Body of pancreas (tissue), 4 donors: ENCODE data around the gene POP4. TPM values are rescaled to one million over a fixed set of nuclear protein-coding genes. Genes with fewer than 3 reads are reported as not detected.

ENCODE experiments used
- ATAC-seq: fragments of 150-250 bp; one replicate; pipeline ENCODE4 v1.9.1; 2016
- DNase-seq, 4 donors: peaks; one replicate each; pipeline ENCODE4 v3.0.0-alpha.2; 2019
- H3K27ac ChIP-seq, 4 donors: fragments of 200-600 bp; sonication (generic); 1 replicate in 3 of 4; 2 replicates in 1 of 4; pipeline versions ENCODE4 v1.5.1 to v1.6.1; 2016 to 2019; ENCODE audit warnings: mild to moderate bottlenecking in 1 of 4, mixed read lengths in 1 of 4, moderate library complexity in 1 of 4
- H3K27me3 ChIP-seq, 2 donors: fragments of 200-600 bp; sonication (generic); one replicate each; pipeline ENCODE4 v1.6.0; 2016; ENCODE audit warnings: mild to moderate bottlenecking in 1 of 2
- H3K36me3 ChIP-seq, 2 donors: fragments of 200-600 bp; sonication (generic); replicated peaks in 1 of 2; 2 replicates each; pipeline ENCODE4 v1.5.1; 2016; ENCODE audit warnings: low read depth in 2 of 2; ENCODE audit not compliant: insufficient read depth in 1 of 2
- H3K4me1 ChIP-seq: fragments of 200-600 bp; sonication (generic); one replicate; pipeline ENCODE4 v1.6.0; 2016
- H3K4me3 ChIP-seq, 2 donors: fragments of 200-600 bp; sonication (generic); 1 replicate in 1 of 2; 2 replicates in 1 of 2; pipeline ENCODE4 v1.5.1; 2016 to 2019
- H3K9me3 ChIP-seq, 3 donors: fragments of 200-600 bp; sonication (generic); 1 replicate in 2 of 3; 2 replicates in 1 of 3; pipeline ENCODE4 v1.5.1; 2016
- POLR2A ChIP-seq, 3 donors: fragments of 450-650 bp; IDR thresholded peaks; one replicate each; pipeline ENCODE4 v1.6.1; 2016; ENCODE audit warnings: antibody characterized with exemption in 3 of 3, mild to moderate bottlenecking in 2 of 3
- WGBS, 2 donors: methylation state at CpG; one replicate each; pipeline ENCODE4 v1.1.5; 2017; 5-methylcytosine and 5-hydroxymethylcytosine counted together
- intact Hi-C: fragments of 100-400 bp; cut with DNase I; formaldehyde crosslinking; loops from one replicate; pipeline ENCODE4 v1.15.1; 2023
- total RNA-seq, 2 donors: library from RNA; depleted of rRNA; stranded (reverse); fragments of >200 nt; gene quantifications; one replicate each; pipeline ENCODE4 v1.1.0, GENCODE V29; 2016
- TF ChIP-seq, protein P1 (sequence below), 7 experiments: fragments of 450-650 bp in 4 of 7; fragments of 200-600 bp in 3 of 7; sonication (generic) in 3 of 7; IDR thresholded peaks; one replicate each; pipeline ENCODE4 v1.5.1; 2016 to 2019; ENCODE audit warnings: antibody characterized with exemption in 7 of 7

POP4 gene
- total RNA-seq, 2 donors from 2014 or later, result 12.2 to 51.6 TPM

GRCh38 chr19:29565171-29565570, 40.9 kb upstream of the POP4 start:
- Histone ChIP-seq H3K27me3 (no peaks in the 10 kb centered on the region), H3K9me3 (peaks cover 0 to 3% (median 0%) of the 10 kb centered on the region in 3 donors), H3K4me1 (peaks cover 5% of the 10 kb centered on the region), H3K27ac (no peak overlapping the region), H3K36me3 (no peaks in the 10 kb centered on the region), H3K4me3 (no peak overlapping the region)
- 84 to 93% methylated on average over 19 of the region's 19 CpGs for WGBS, 2 donors
- ATAC-seq (no peak), DNase-seq (no peak)
- no peak for TF ChIP-seq POLR2A (IDR thresholded peaks at IDR 0.05)
- TF ChIP-seq, protein P1, sequence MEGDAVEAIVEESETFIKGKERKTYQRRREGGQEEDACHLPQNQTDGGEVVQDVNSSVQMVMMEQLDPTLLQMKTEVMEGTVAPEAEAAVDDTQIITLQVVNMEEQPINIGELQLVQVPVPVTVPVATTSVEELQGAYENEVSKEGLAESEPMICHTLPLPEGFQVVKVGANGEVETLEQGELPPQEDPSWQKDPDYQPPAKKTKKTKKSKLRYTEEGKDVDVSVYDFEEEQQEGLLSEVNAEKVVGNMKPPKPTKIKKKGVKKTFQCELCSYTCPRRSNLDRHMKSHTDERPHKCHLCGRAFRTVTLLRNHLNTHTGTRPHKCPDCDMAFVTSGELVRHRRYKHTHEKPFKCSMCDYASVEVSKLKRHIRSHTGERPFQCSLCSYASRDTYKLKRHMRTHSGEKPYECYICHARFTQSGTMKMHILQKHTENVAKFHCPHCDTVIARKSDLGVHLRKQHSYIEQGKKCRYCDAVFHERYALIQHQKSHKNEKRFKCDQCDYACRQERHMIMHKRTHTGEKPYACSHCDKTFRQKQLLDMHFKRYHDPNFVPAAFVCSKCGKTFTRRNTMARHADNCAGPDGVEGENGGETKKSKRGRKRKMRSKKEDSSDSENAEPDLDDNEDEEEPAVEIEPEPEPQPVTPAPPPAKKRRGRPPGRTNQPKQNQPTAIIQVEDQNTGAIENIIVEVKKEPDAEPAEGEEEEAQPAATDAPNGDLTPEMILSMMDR (IDR thresholded peaks at IDR 0.05), result no peak
- intact Hi-C loops, result no loop called here

DNA sequence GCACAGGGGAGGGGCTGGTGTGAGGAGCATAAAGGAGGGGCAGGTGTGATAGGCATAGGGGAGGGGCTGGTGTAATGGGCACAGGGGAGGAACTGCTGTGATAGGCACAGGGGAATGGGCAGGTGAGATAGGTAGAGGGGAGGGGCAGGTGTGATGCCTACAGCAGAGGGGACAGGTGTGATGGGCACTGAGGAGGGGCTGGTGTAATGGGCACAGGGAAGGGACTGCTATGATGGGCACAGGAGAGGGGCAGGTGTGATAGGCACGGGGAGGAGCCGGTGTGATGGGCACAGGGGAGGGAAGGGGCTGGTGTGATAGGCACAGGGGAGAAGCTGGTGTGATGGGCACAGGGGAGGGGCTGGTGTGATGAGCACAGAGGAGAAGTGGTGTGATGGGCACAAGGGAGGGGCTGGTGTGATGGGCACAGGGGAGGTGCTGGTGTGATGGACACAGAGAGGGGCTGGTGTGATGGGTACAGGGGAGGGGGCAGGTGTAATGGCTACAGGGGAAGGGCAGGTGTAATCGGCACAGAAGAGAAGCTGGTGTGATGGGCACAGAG, 39.5 kb upstream of the POP4 start:
- H3K27me3 ChIP-seq, result no peaks in the 10 kb centered on the region
- no peak overlapping the region for H3K4me3 ChIP-seq
- H3K36me3 ChIP-seq, result no peaks in the 10 kb centered on the region
- DNase-seq, result no peak
- H3K9me3 ChIP-seq, result no peaks in the 10 kb centered on the region
- no peak overlapping the region for H3K27ac ChIP-seq
- intact Hi-C loops, result no loop called here
- ATAC-seq, result no peak
- WGBS, 2 donors, result 51 to 71% methylated on average over 3 of the region's 3 CpGs
- peaks cover 5% of the 10 kb centered on the region for H3K4me1 ChIP-seq
- TF ChIP-seq, protein P1 (IDR thresholded peaks at IDR 0.05), result no peak
- TF ChIP-seq POLR2A (IDR thresholded peaks at IDR 0.05), result no peak

GRCh38 chr19:29567366-29567915, 38.6 kb upstream of the POP4 start:
- no peaks in the 10 kb centered on the region for H3K27me3 ChIP-seq
- no peaks in the 10 kb centered on the region for H3K36me3 ChIP-seq
- peaks cover 5% of the 10 kb centered on the region for H3K4me1 ChIP-seq
- no peak for ATAC-seq
- DNase-seq, result no peak
- H3K9me3 ChIP-seq, result no peaks in the 10 kb centered on the region
- TF ChIP-seq POLR2A (IDR thresholded peaks at IDR 0.05), result no peak
- TF ChIP-seq, protein P1 (IDR thresholded peaks at IDR 0.05), result no peak
- intact Hi-C loops, result no loop called here
- WGBS, 2 donors, result 34 to 41% methylated on average over 2 of the region's 2 CpGs
- no peak overlapping the region for H3K4me3 ChIP-seq
- no peak overlapping the region for H3K27ac ChIP-seq

DNA sequence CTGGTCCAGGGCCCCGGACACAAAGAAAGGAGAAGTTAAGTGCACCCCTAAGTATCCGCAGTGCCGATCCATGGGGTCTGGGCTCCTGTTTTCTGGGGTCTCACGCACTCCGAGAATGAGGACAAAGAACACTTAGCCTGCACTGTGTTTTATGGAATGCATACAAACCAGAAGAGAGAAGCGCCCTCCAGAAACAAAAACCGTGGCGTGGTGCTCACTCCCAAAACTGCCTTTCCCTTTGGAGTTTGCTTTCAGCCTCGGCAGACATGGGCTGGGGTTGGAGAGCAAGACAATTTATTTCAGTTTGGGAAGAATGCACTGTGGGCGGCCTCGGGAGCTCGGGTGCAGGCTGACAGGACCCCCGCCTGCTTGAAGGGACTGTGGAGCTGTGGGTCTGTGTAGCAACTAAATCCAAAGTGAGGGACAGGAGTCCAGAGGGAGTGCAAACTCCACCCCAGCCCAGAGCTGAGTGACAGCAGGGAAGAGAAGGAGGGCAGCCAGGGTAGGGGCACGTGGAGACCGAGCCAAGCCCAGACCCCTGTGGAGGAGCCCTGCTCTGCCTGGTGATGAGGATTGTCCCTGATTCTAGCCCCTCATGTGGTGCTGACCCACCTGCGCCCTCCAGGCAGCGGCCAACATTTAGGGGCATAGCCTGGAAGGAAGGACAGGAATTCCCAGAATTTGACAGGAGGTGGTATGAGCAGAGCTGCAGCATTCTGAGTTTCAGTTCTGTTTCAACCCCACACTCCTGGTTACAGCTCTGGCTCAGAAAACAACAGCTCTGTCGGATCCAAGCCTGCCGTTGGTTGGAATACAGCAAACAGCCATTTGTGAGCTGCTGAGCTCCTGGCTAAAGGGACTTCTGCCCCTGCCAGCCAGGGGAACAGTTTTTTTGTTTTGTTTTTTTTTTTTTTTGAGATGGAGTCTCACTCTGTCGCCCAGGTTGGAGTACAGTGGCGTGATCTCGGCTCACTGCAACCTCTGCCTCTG, 37.8 kb upstream of the POP4 start:
- TF ChIP-seq, protein P1 (IDR thresholded peaks at IDR 0.05), result no peak
- no peak for TF ChIP-seq POLR2A (IDR thresholded peaks at IDR 0.05)
- no peak overlapping the region for H3K27ac ChIP-seq
- H3K4me1 ChIP-seq, result peaks cover 4% of the 10 kb centered on the region
- 46 to 55% methylated on average over 20 to 21 of the region's 22 CpGs for WGBS, 2 donors
- H3K36me3 ChIP-seq, result no peaks in the 10 kb centered on the region
- intact Hi-C loops, result no loop called here
- H3K9me3 ChIP-seq, result no peaks in the 10 kb centered on the region
- DNase-seq, result no peak
- H3K27me3 ChIP-seq, result no peaks in the 10 kb centered on the region
- H3K4me3 ChIP-seq, result no peak overlapping the region
- ATAC-seq, result no peak
